Kidney glomerular epithelial cell (primary cell): ENCODE data around the gene WNT4.

Source experiments
- DNase-seq: peaks from one replicate; lab custom pipeline; 2025; lab: John Stamatoyannopoulos, UW

Gene WNT4

GRCh38 chr1:22143065-22144033 is at the start of gene WNT4:
Gene WNT4 (minus strand): TSS chr1:22143097. CDS start chr1:22142922, 175 bp downstream.
- DNase-seq: peak; percentile 22

DNA sequence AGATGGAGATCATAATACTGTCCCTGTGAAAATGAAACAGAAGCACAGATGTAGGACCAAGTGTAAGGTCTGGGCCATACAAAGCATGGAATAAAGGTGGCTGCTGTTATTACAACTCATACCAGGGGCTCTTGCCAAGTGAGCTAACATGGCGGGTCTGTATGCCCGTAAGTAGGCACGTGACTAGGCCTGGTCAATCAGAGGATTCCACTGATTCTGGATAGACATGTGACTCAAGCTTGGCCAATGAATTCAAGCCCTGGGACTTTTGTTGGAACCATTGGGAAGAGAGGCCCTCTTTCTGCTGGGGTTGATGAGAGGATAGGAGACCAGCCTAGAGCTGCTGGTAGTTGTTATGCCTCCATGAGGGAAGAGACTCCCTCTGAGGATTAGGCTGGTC is 47.8 kb upstream of the WNT4 start:
- DNase-seq: no peak

GRCh38 chr1:22190251-22190650 is 47.4 kb upstream of the WNT4 start:
- DNase-seq: no peak

DNA sequence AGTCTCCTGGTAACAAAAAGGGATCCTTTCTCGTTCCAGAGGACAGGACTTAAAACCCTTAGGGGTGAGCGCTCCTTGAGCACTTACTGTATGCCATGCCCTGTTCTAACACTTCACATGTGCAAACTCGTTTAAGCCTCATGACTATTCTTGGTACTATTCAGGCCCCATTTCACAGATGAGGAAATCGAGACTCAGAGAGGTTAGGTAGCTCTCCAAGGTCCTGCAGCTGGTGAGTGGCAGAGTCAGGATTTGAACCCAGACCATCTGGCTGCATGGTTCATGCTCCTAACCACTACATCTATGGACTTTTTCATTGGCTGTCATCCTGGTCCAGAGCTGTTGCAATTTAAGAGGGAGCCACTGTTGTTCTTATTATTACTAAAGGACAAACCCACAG is 46.7 kb upstream of the WNT4 start:
- DNase-seq: no peak

- DNase-seq: no peak
Observed at GRCh38 chr1:22188914-22189313, 46.0 kb upstream of the WNT4 start.

DNA sequence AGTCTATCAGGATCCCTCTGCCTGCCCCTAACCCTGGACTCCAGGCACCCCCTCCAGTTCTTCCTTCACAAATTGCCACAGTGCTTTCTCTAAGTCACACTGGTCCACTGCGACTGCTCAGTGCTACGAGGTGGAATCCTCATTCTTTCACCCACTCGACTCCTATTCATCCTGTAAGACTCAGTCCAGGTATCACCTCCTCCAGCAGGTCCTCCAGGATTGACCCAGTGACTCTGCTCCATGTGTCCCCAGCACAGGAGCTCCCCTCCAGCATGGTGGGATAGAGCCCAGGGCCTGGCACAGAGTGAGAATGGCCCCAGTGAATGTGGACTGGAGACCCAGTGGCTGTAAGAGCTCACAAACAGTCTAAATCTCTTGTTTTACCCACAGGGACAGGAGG is 45.5 kb upstream of the WNT4 start:
- DNase-seq: no peak

GRCh38 chr1:22186311-22186710 is 43.4 kb upstream of the WNT4 start:
- DNase-seq: no peak

GRCh38 chr1:22184892-22185612 is 42.2 kb upstream of the WNT4 start:
- peak; percentile 30 for DNase-seq

- DNase-seq: no peak
Observed at GRCh38 chr1:22184454-22184853, 41.6 kb upstream of the WNT4 start.

GRCh38 chr1:22182715-22183114 is 39.8 kb upstream of the WNT4 start:
- no peak for DNase-seq

DNA sequence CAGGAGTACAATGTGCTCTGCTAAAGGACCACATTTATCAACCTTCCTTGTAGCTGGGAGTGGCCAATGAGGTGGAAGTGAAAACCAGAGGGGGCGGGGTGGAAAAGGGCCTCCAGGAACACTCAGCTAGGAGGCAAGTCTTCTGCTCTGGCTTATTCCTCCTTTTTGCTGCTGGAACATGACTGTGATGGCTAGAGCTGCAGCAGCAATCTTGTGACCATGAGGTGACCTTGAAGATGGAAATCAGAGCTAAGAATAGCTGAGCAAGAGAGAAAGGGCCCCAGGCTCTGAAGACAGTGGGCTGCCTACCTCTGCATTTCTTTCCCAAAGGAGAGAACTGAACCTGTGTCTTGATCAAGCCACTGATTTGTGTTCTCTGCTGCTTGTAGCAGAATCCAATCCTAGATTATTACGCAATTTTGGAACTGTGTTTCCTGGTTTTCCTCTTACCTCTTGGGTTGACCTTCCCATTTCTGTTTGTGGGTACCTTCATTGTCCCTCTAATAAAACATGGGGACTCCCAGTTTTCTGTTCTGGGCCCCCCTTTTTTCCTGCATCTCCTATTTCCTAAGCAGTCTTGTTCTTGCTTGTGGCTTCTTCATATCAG is 36.4 kb upstream of the WNT4 start:
- DNase-seq: no peak

DNA sequence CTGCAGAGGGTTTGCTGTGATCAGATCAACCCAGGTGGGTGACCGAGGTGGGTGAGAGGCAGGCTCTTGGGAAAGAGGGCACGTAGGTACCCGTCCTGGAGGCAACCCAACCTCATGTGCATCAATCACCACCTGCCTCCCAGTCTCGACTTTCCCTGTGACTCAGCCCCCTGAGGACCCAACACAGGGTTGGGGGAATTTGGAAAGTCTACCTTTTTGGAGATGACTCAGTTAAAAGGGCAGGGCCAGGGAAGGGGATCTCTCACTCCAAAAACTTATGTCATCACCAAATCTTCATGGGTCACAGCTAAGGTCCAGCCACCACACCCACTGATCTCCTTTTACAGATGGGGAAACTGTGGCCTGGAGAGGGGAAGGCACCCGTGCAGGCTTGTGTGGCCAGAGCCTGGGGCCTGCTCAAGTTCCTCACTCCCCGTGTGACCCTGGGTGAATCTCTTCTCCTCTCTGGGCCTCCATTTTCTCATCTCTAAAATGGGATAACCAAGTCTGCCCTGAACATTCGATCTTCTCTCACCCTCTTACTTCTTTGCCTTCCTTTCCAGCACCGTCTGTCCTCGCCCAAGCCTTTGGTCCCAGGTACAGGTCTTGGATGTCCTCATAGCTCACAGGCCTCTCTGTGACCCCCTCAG is 34.6 kb upstream of the WNT4 start:
- no peak for DNase-seq

- no peak for DNase-seq
Observed at GRCh38 chr1:22176258-22176657, 33.4 kb upstream of the WNT4 start.

DNA sequence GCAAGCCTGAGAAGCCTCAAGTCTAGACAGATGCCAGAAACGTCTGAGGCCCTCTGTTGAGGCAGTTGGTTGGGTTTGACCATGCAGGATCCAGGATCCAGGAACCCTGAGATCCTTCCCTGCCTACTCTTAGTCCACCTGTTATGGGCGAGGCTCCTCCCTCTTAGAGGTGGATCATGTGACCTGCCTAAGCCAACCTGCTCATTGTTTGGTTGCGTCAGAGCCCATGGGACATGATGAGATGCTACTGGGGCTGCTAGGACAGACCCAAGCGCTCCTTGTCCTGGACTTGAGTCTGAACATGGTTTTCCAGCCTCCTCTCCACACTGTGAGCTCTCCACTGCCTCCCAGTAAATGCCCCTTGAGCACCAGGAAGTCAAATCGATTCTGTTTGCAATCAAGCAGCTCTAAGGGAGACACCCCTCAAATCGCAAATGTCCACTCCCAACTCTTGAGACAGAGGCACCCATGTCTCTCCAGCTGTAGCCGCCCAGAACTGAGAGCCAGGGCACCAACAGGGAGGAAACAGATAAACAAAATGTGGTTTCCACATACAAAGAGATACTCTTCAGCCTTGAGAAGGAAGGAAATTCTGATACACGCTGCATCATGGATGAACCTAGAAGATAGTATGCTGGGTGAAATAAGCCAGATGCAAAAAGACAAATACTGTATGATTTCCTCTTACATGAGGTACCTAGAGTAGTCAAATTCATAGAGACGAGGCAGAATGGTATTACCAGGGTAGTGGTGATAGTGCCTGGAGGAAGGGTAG is 31.7 kb upstream of the WNT4 start:
- DNase-seq: no peak

DNA sequence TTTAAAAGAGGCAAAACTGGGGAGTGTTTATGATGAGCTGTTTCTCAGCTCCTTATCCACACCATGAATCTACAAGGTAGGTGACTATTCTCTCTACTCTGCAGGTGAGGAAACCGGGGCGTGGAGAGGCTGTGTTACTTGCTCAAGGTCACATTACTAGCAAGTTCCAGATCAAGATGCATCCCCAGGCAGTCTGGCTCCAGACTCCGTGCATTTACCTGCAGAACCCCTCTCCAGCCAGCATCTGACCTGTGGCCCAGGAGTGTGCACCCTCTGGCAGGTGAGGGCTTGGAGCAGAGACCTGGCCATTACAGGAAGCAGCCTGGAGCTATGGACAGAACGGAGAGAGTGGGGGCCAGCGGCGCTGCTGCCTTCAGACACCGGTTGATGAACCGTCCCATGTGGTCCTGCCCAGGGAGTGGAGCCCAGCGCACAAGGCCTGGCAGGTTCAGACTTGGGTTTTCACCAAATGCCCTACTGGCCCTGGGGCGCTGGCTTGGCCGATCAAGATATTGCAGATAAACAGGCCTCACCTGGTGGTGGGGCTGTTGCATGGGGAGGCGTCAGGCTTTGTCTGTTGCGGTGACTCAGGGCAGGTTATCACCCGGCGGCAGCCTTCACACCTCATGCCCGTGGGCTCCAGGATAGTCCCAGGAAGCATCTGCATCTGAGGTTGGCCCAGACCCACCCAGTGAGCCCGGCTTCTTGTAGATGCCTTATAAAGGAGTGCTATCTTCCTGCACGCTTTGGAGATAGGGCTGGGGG is 29.2 kb upstream of the WNT4 start:
- no peak for DNase-seq

- DNase-seq: no peak
Observed at GRCh38 chr1:22169816-22170215, 26.9 kb upstream of the WNT4 start.

GRCh38 chr1:22168412-22168973 is 25.6 kb upstream of the WNT4 start:
- no peak for DNase-seq

DNA sequence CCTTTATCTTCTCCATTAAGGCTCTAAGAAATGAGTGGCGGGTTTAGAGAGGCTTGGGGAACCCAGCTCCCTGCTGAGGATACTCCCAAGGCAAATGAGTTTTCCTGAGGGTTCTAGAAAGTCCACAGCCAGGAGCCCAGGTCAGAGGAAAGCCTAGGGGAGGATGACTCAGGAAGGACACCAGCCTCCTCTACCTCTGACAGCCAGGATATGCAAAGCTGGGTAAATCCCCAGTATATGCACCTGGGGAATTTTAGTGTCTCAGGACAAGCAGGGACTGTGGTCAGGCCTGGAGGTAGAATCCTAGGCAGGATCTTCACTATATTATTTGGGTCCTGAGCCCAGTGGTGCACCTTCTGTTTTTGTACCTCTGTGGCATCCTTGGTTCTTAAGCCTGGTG is 23.5 kb upstream of the WNT4 start:
- DNase-seq: no peak

GRCh38 chr1:22164841-22165808 is 22.2 kb upstream of the WNT4 start:
- no peak for DNase-seq
